ENCODE data around the gene NME9. TPM values are rescaled to one million over a fixed set of nuclear protein-coding genes. Genes with fewer than 3 reads are reported as not detected.

The NME9 gene
- total RNA-seq, 4 donors from 2014 or later = not detected

- no peak overlapping the region for H3K4me3 ChIP-seq
- no peaks in the 10 kb centered on the region for H3K27me3 ChIP-seq
- no peaks in the 10 kb centered on the region for H3K9me3 ChIP-seq
- no peak overlapping the region for H3K27ac ChIP-seq
- no peaks in the 10 kb centered on the region for H3K36me3 ChIP-seq
- no peak for DNase-seq (ENCODE audit: low spot score in 2 of 2)
- H3K4me1 ChIP-seq = peaks cover 0 to 28% (median 3%) of the 10 kb centered on the region in 4 donors
- TF ChIP-seq CTCF (IDR thresholded peaks at IDR 0.05) (no peak), EP300 (IDR thresholded peaks at IDR 0.05) (no peak), POLR2A (IDR thresholded peaks at IDR 0.05) (no peak)
These were observed 3.7 kb downstream of the NME9 start for GRCh38 chr3:138325990-138326389.

GRCh38 chr3:138323971-138324370 is 5.7 kb downstream of the NME9 start:
- DNase-seq (ENCODE audit: low spot score in 2 of 2) = no peak
- Histone ChIP-seq H3K27me3 (no peaks in the 10 kb centered on the region), H3K4me1 (peaks cover 0 to 17% (median 2%) of the 10 kb centered on the region in 4 donors), H3K9me3 (no peaks in the 10 kb centered on the region), H3K27ac (peak overlapping the region in 1 of 4 donors; percentile 5), H3K4me3 (no peak overlapping the region), H3K36me3 (no peaks in the 10 kb centered on the region)
- 57 to 85% methylated on average over 4 of the region's 4 CpGs for whole genome bisulfite sequencing, 2 donors
- TF ChIP-seq EP300 (IDR thresholded peaks at IDR 0.05) = no peak

- no peak for DNase-seq (ENCODE audit: low spot score in 2 of 2)
- H3K4me3 ChIP-seq = no peak overlapping the region
- no peaks in the 10 kb centered on the region for H3K36me3 ChIP-seq
- no peak overlapping the region for H3K27ac ChIP-seq
- H3K4me1 ChIP-seq = no peaks in the 10 kb centered on the region
- no peaks in the 10 kb centered on the region for H3K9me3 ChIP-seq
- TF ChIP-seq POLR2A (IDR thresholded peaks at IDR 0.05) (no peak), EP300 (IDR thresholded peaks at IDR 0.05) (no peak), CTCF (IDR thresholded peaks at IDR 0.05) (no peak)
- WGBS, 2 donors = 81 to 90% methylated on average over 1 of the region's 1 CpG
- no peaks in the 10 kb centered on the region for H3K27me3 ChIP-seq
These were observed 12.0 kb downstream of the NME9 start for GRCh38 chr3:138317687-138318086.

GRCh38 chr3:138314751-138315150 is 14.9 kb downstream of the NME9 start:
- no peaks in the 10 kb centered on the region for H3K36me3 ChIP-seq
- H3K4me1 ChIP-seq = no peaks in the 10 kb centered on the region
- H3K9me3 ChIP-seq = peaks cover 0 to 5% (median 2%) of the 10 kb centered on the region in 4 donors
- H3K4me3 ChIP-seq = no peak overlapping the region
- 64 to 69% methylated on average over 1 of the region's 1 CpG for WGBS, 2 donors
- TF ChIP-seq CTCF (IDR thresholded peaks at IDR 0.05) = no peak
- no peak for TF ChIP-seq POLR2A (IDR thresholded peaks at IDR 0.05)
- TF ChIP-seq EP300 (IDR thresholded peaks at IDR 0.05) = no peak
- DNase-seq (ENCODE audit: low spot score in 2 of 2) = no peak
- H3K27me3 ChIP-seq = no peaks in the 10 kb centered on the region
- H3K27ac ChIP-seq = no peak overlapping the region

GRCh38 chr3:138310494-138310893 is 19.2 kb downstream of the NME9 start:
- no peaks in the 10 kb centered on the region for H3K36me3 ChIP-seq
- H3K27ac ChIP-seq = no peak overlapping the region
- 86 to 87% methylated on average over 4 of the region's 4 CpGs for WGBS, 2 donors
- H3K4me1 ChIP-seq = no peaks in the 10 kb centered on the region
- peaks cover 0 to 31% (median 7%) of the 10 kb centered on the region in 4 donors for H3K9me3 ChIP-seq
- H3K4me3 ChIP-seq = no peak overlapping the region
- TF ChIP-seq CTCF (IDR thresholded peaks at IDR 0.05) = no peak
- DNase-seq (ENCODE audit: low spot score in 2 of 2) = no peak
- H3K27me3 ChIP-seq = no peaks in the 10 kb centered on the region

- H3K4me3 ChIP-seq = no peak overlapping the region
- TF ChIP-seq CTCF (IDR thresholded peaks at IDR 0.05) = no peak
- TF ChIP-seq EP300 (IDR thresholded peaks at IDR 0.05) = no peak
- TF ChIP-seq POLR2A (IDR thresholded peaks at IDR 0.05) = no peak
- H3K27me3 ChIP-seq = no peaks in the 10 kb centered on the region
- DNase-seq (ENCODE audit: low spot score in 2 of 2) = no peak
- H3K36me3 ChIP-seq = no peaks in the 10 kb centered on the region
- H3K27ac ChIP-seq = no peak overlapping the region
- H3K9me3 ChIP-seq = peaks cover 0 to 31% (median 7%) of the 10 kb centered on the region in 4 donors
- H3K4me1 ChIP-seq = no peaks in the 10 kb centered on the region
These were observed 20.9 kb downstream of the NME9 start for GRCh38 chr3:138308783-138309182.

Data from tibial nerve (tissue), 4 donors.